HCT116 (cell line): ENCODE data around the gene CRCP. TPM values are rescaled to one million over a fixed set of nuclear protein-coding genes. Genes with fewer than 3 reads are reported as not detected.

Source experiments
- ATAC-seq: fragments of 200-7000 bp; cut with Tn5 transposase; 2 replicates; pipeline ENCODE4 v1.9.1; 2020; ENCODE audit warnings: mild to moderate bottlenecking, moderate library complexity
- BruUV-seq: library from RNA; stranded (reverse); fragments of 400-500 nt; replicated peaks from 2 replicates; lab custom pipeline; 2021; lab: Mats Ljungman, UMichigan
- CTCF ChIA-PET: fragments of 300-600 bp; sonication (Branson Sonifier 250); formaldehyde crosslinking; loops from one replicate; lab custom pipeline; 2021; ENCODE audit warnings: antibody characterized with exemption; lab: Charles Lee
- POLR2A ChIA-PET: fragments of 300-600, 350-600 bp; sonication (Branson Sonifier 250); formaldehyde crosslinking; loops from one replicate; lab custom pipeline; 2021; ENCODE audit warnings: antibody characterized with exemption; lab: Charles Lee
- RAD21 ChIA-PET, 2 experiments: fragments of 300-600 bp; sonication (Branson Sonifier 250); formaldehyde crosslinking; loops; one replicate each; lab custom pipeline; 2023; ENCODE audit warnings: low total read pairs in 2 of 2; ENCODE audit not compliant: uncharacterized antibody in 2 of 2, unreplicated experiment in 2 of 2, low non-redundant PET in 1 of 2; lab: Charles Lee
- DNase-seq: peaks from one replicate; pipeline ENCODE4 v3.0.0-alpha.2; 2010; ENCODE audit warnings: low read depth, low spot score
- H2AFZ ChIP-seq: fragments of 200-600 bp; shearing (Covaris generic), sonication (generic); 2 replicates; pipeline ENCODE4 v1.6.1; 2017; ENCODE audit warnings: low read depth, mixed run types, mixed read lengths, antibody characterized with exemption, low read length; ENCODE audit not compliant: poor library complexity, severe bottlenecking
- H3K27ac ChIP-seq: 2 replicates; pipeline ENCODE4 v1.5.1; 2012; ENCODE audit warnings: low read depth, low read length
- H3K27me3 ChIP-seq: fragments of 200-600 bp; sonication (generic); 2 replicates; pipeline ENCODE4 v1.6.1; 2016; ENCODE audit warnings: mixed run types, low read length, mixed read lengths; ENCODE audit not compliant: insufficient read depth
- H3K36me3 ChIP-seq, 2 experiments: fragments of 200-500 bp in 1 of 2; fragments of 200-600 bp in 1 of 2; sonication (Bioruptor generic) in 1 of 2; sonication (generic) in 1 of 2; 2 replicates each; pipeline versions ENCODE4 v1.5.1 to v1.6.1; 2014 to 2016; ENCODE audit warnings: low read length in 2 of 2, inconsistent platforms in 1 of 2, mixed read lengths in 1 of 2, mixed run types in 1 of 2; ENCODE audit not compliant: insufficient read depth in 2 of 2, control insufficient read depth in 1 of 2
- H3K4me1 ChIP-seq, 2 experiments: fragments of 200-600 bp in 1 of 2; sonication (generic) in 1 of 2; 2 replicates each; pipeline versions ENCODE4 v1.5.1 to v1.6.1; 2012 to 2017; ENCODE audit warnings: low read length in 2 of 2, inconsistent platforms in 1 of 2, mild to moderate bottlenecking in 1 of 2, mixed read lengths in 1 of 2, mixed run types in 1 of 2, moderate library complexity in 1 of 2; ENCODE audit not compliant: insufficient read depth in 2 of 2, control insufficient read depth in 1 of 2
- H3K4me2 ChIP-seq: fragments of 200-600 bp; sonication (generic); 2 replicates; pipeline ENCODE4 v1.6.1; 2017; ENCODE audit warnings: mixed run types, low read length, mixed read lengths
- H3K4me3 ChIP-seq, 2 experiments: fragments of 200-600 bp in 1 of 2; sonication (generic) in 1 of 2; replicated peaks in 1 of 2; 2 replicates each; pipeline ENCODE4 v1.5.1; 2011 to 2016; ENCODE audit warnings: low read length in 2 of 2, control low read depth in 1 of 2, low read depth in 1 of 2, mild to moderate bottlenecking in 1 of 2, mixed read lengths in 1 of 2, mixed run types in 1 of 2
- H3K79me2 ChIP-seq: fragments of 200-600 bp; sonication (generic); 2 replicates; pipeline ENCODE4 v1.6.1; 2017; ENCODE audit warnings: mild to moderate bottlenecking, mixed run types, low read length, moderate library complexity, mixed read lengths; ENCODE audit not compliant: insufficient read depth
- H3K9ac ChIP-seq: fragments of 200-600 bp; sonication (generic); 2 replicates; pipeline ENCODE4 v1.6.1; 2016; ENCODE audit warnings: low read length, mixed read lengths
- H3K9me2 ChIP-seq: fragments of 200-600 bp; sonication (generic), shearing (Covaris generic); 2 replicates; pipeline ENCODE4 v1.6.1; 2017; ENCODE audit warnings: mixed run types, mild to moderate bottlenecking, moderate library complexity; ENCODE audit not compliant: insufficient read depth
- H3K9me3 ChIP-seq, 2 experiments: fragments of 200-500 bp in 1 of 2; fragments of 200-600 bp in 1 of 2; sonication (Bioruptor generic) in 1 of 2; sonication (generic) in 1 of 2; 2 replicates each; pipeline ENCODE4 v1.6.1; 2014 to 2017; ENCODE audit warnings: low read length in 2 of 2, mixed read lengths in 2 of 2, inconsistent platforms in 1 of 2, low read depth in 1 of 2, mild to moderate bottlenecking in 1 of 2, mixed run types in 1 of 2, moderate library complexity in 1 of 2; ENCODE audit not compliant: control insufficient read depth in 1 of 2, insufficient read depth in 1 of 2
- H4K20me1 ChIP-seq: fragments of 200-600 bp; sonication (generic), shearing (Covaris generic); 2 replicates; pipeline ENCODE4 v1.6.1; 2017; ENCODE audit warnings: mixed run types, mild to moderate bottlenecking, moderate library complexity; ENCODE audit not compliant: insufficient read depth
- CBX3 ChIP-seq: IDR thresholded peaks from 2 replicates; pipeline ENCODE4 v1.6.1; 2012; ENCODE audit warnings: low read depth
- ELF1 ChIP-seq: IDR thresholded peaks from 2 replicates; pipeline ENCODE4 v1.6.1; 2012; ENCODE audit warnings: low read depth, borderline replicate concordance
- EZH2 ChIP-seq: fragments of 200-600 bp; sonication (generic); IDR thresholded peaks from 2 replicates; pipeline ENCODE4 v1.6.1; 2017; ENCODE audit warnings: antibody characterized with exemption, mixed run types
- EZH2phosphoT487 ChIP-seq: fragments of 200-600 bp; IDR thresholded peaks from 2 replicates; pipeline ENCODE4 v1.6.1; 2018; ENCODE audit warnings: antibody characterized with exemption, borderline replicate concordance
- FOSL1 ChIP-seq: IDR thresholded peaks from 2 replicates; pipeline ENCODE4 v1.6.1; 2012; ENCODE audit warnings: low read depth
- JUND ChIP-seq: IDR thresholded peaks from 2 replicates; pipeline ENCODE4 v1.6.1; 2012
- POLR2AphosphoS5 ChIP-seq: IDR thresholded peaks from 2 replicates; pipeline ENCODE4 v1.6.1; 2011; ENCODE audit warnings: mild to moderate bottlenecking, low read depth, low read length, moderate library complexity
- RAD21 ChIP-seq: IDR thresholded peaks from 2 replicates; pipeline ENCODE4 v1.6.1; 2012; ENCODE audit warnings: low read depth, mild to moderate bottlenecking
- SIN3A ChIP-seq: IDR thresholded peaks from 2 replicates; pipeline ENCODE4 v1.6.1; 2012; ENCODE audit warnings: low read depth
- SP1 ChIP-seq: IDR thresholded peaks from 2 replicates; pipeline ENCODE4 v1.6.1; 2012; ENCODE audit warnings: low read depth
- SRF ChIP-seq: IDR thresholded peaks from 2 replicates; pipeline ENCODE4 v1.6.1; 2012; ENCODE audit warnings: low read depth
- YY1 ChIP-seq: IDR thresholded peaks from 2 replicates; pipeline ENCODE4 v1.6.1; 2011; ENCODE audit warnings: low read length, low read depth, moderate library complexity, mild to moderate bottlenecking; ENCODE audit not compliant: insufficient replicate concordance; ENCODE audit errors: extremely low read depth
- ZNF274 ChIP-seq: fragments of 200-500 bp; sonication (Bioruptor generic); IDR thresholded peaks from 2 replicates; pipeline ENCODE4 v1.6.1; 2014; ENCODE audit warnings: mild to moderate bottlenecking, low read depth, low read length, inconsistent platforms
- intact Hi-C: fragments of 100-400 bp; cut with micrococcal nuclease; formaldehyde crosslinking; loops from 2 replicates; pipeline ENCODE4 v1.10.0; 2022
- total RNA-seq: library from RNA; stranded (reverse); gene quantifications from one replicate; pipeline ENCODE4 v1.2.1, GENCODE V29; 2021; ENCODE audit not compliant: unreplicated experiment
- TF ChIP-seq, protein P1 (sequence below): IDR thresholded peaks from 2 replicates; pipeline ENCODE4 v1.6.1; 2012
- TF ChIP-seq, protein P2 (sequence below): IDR thresholded peaks from 2 replicates; pipeline ENCODE4 v1.6.1; 2011; ENCODE audit warnings: mild to moderate bottlenecking, low read length, moderate library complexity; ENCODE audit not compliant: insufficient replicate concordance; ENCODE audit errors: extremely low read depth
- TF ChIP-seq, protein P3 (sequence below): IDR thresholded peaks from 2 replicates; pipeline ENCODE4 v1.6.1; 2012; ENCODE audit warnings: low read depth

CRCP gene
- total RNA-seq, 1 experiment from 2014 or later, result 28.4 TPM

DNA sequence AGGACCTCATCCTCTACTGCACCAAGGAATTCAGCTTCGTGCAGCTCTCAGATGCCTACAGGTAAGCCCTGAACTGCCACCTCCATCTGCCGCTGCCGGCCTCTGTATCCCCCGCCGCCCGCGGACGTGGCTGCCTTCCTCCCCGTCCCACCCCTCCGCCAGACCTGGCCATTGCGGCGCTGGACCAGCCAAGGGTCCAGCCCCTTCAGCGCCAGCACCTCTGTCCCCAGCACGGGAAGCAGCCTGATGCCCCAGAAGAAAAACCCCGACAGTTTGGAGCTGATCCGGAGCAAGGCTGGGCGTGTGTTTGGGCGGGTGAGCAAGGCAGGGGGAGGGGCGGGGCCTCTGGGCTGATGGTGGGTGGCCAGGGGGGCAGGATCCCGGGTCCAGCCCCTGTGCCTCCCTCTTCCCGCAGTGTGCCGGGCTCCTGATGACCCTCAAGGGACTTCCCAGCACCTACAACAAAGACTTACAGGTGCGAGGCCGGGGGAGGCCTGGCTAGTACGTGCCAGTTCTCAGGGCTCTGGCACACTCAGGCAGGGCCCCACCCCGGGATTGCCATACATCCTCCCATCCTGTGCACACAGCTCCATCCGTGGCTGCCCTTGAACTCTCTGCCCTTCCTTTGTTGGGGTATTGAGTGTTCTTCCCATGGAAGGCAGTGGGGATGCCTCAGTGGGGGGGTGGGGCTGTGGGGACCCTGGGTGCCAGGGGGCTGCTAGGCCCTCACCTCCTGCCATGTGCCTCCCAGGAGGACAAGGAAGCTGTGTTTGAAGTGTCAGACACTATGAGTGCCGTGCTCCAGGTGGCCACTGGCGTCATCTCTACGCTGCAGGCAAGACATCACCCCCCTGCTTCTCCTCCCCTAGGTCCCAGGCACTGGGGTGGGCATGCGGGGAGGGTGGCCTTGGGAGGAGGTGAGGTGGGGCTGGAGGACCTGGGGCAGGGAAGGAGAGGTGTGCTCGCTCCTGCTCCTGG lies 25.5 kb upstream of the CRCP start:
- ATAC-seq (no peak), DNase-seq (no peak)
- H3K4me2 ChIP-seq, result no peak overlapping the region
- no peak for TF ChIP-seq SRF
- TF ChIP-seq SP1, result no peak
- TF ChIP-seq EZH2, result no peak
- TF ChIP-seq, protein P1, sequence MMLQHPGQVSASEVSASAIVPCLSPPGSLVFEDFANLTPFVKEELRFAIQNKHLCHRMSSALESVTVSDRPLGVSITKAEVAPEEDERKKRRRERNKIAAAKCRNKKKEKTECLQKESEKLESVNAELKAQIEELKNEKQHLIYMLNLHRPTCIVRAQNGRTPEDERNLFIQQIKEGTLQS, result no peak
- TF ChIP-seq, protein P2, sequence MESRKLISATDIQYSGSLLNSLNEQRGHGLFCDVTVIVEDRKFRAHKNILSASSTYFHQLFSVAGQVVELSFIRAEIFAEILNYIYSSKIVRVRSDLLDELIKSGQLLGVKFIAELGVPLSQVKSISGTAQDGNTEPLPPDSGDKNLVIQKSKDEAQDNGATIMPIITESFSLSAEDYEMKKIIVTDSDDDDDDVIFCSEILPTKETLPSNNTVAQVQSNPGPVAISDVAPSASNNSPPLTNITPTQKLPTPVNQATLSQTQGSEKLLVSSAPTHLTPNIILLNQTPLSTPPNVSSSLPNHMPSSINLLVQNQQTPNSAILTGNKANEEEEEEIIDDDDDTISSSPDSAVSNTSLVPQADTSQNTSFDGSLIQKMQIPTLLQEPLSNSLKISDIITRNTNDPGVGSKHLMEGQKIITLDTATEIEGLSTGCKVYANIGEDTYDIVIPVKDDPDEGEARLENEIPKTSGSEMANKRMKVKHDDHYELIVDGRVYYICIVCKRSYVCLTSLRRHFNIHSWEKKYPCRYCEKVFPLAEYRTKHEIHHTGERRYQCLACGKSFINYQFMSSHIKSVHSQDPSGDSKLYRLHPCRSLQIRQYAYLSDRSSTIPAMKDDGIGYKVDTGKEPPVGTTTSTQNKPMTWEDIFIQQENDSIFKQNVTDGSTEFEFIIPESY, result no peak
- no peak for TF ChIP-seq ELF1
- no peak for TF ChIP-seq JUND
- TF ChIP-seq POLR2AphosphoS5, result no peak
- no peak for TF ChIP-seq ZNF274
- no peak for TF ChIP-seq SIN3A
- TF ChIP-seq, protein P3, sequence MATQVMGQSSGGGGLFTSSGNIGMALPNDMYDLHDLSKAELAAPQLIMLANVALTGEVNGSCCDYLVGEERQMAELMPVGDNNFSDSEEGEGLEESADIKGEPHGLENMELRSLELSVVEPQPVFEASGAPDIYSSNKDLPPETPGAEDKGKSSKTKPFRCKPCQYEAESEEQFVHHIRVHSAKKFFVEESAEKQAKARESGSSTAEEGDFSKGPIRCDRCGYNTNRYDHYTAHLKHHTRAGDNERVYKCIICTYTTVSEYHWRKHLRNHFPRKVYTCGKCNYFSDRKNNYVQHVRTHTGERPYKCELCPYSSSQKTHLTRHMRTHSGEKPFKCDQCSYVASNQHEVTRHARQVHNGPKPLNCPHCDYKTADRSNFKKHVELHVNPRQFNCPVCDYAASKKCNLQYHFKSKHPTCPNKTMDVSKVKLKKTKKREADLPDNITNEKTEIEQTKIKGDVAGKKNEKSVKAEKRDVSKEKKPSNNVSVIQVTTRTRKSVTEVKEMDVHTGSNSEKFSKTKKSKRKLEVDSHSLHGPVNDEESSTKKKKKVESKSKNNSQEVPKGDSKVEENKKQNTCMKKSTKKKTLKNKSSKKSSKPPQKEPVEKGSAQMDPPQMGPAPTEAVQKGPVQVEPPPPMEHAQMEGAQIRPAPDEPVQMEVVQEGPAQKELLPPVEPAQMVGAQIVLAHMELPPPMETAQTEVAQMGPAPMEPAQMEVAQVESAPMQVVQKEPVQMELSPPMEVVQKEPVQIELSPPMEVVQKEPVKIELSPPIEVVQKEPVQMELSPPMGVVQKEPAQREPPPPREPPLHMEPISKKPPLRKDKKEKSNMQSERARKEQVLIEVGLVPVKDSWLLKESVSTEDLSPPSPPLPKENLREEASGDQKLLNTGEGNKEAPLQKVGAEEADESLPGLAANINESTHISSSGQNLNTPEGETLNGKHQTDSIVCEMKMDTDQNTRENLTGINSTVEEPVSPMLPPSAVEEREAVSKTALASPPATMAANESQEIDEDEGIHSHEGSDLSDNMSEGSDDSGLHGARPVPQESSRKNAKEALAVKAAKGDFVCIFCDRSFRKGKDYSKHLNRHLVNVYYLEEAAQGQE, result no peak
- no peak for TF ChIP-seq YY1
- no peak for TF ChIP-seq RAD21
- TF ChIP-seq EZH2phosphoT487, result no peak
- TF ChIP-seq FOSL1, result no peak
- no peak for TF ChIP-seq CBX3
- H3K36me3 ChIP-seq, result 0 out of 4 replicates have a peak, but pooled peaks cover 3 to 8% of the 10 kb centered on the region in 2 experiments
- BruUV-seq, result no TSS peak
- intact Hi-C loops, result no loop called here
- H4K20me1 ChIP-seq, result no peaks in the 10 kb centered on the region
- no peak overlapping the region for H3K27ac ChIP-seq
- CTCF ChIA-PET, result no interaction called here
- H3K4me3 ChIP-seq, result no peak overlapping the region
- H2AFZ ChIP-seq, result no peak overlapping the region
- no peaks in the 10 kb centered on the region for H3K9me2 ChIP-seq
- no peaks in the 10 kb centered on the region for H3K27me3 ChIP-seq
- H3K79me2 ChIP-seq, result no peaks in the 10 kb centered on the region
- RAD21 ChIA-PET, result no interaction called here
- H3K9me3 ChIP-seq, result no peaks in the 10 kb centered on the region
- no peak overlapping the region for H3K9ac ChIP-seq
- H3K4me1 ChIP-seq, result peaks cover 0 to 3% of the 10 kb centered on the region in 2 experiments; a peak in 1 of 4 replicates
- POLR2A ChIA-PET, result no interaction called here
